ENCODE measurements around the gene ASCC3.
A peak's percentile ranks its signal among the peaks of the same experiment; 100 is the strongest.

The ASCC3 gene

GRCh38 chr6:100554228-100554627, 326.9 kb downstream of the ASCC3 start:
- Histone ChIP-seq H3K4me1 (ENCODE audit: control insufficient read depth, insufficient read depth, low read depth, low read length) (peaks cover 2% of the 10 kb centered on the region), H2BK120ac (ENCODE audit: low read depth, low read length) (no peak overlapping the region), H3K4me3 (ENCODE audit: insufficient read depth in 1 of 2, low read depth in 1 of 2, low read length in 2 of 2) (no peak overlapping the region), H3K9me3 (ENCODE audit: control insufficient read depth, low read length) (no peaks in the 10 kb centered on the region), H3K23ac (ENCODE audit: low read length in 2 of 2) (no peak overlapping the region), H3K79me1 (replicated peaks; ENCODE audit: low read length, poor library complexity, severe bottlenecking) (no peaks in the 10 kb centered on the region), H2BK15ac (ENCODE audit: low read depth, poor library complexity, severe bottlenecking) (no peak overlapping the region), H3K36me3 (ENCODE audit: control insufficient read depth in 1 of 2, insufficient read depth in 2 of 2, low read depth in 1 of 2, low read length in 2 of 2) (peaks cover 0 to 15% of the 10 kb centered on the region in 2 experiments), H2AK5ac (ENCODE audit: low read length, severe bottlenecking) (no peak overlapping the region), H3K18ac (ENCODE audit: low read depth in 1 of 2, low read length in 2 of 2) (no peak overlapping the region), H3K27ac (ENCODE audit: low read length, poor library complexity, severe bottlenecking) (peak overlapping the region; percentile 2), H2AFZ (ENCODE audit: low read depth, low read length) (no peak overlapping the region), H3K27me3 (ENCODE audit: control insufficient read depth in 1 of 2, insufficient read depth in 1 of 2, low read length in 2 of 2) (no peaks in the 10 kb centered on the region), H4K91ac (ENCODE audit: low read length) (no peak overlapping the region), H3K9ac (ENCODE audit: low read length) (no peak overlapping the region), H3K4ac (ENCODE audit: low read depth in 1 of 2, low read length in 2 of 2) (no peak overlapping the region), H4K8ac (ENCODE audit: low read length) (no peak overlapping the region), H2BK5ac (ENCODE audit: low read depth, low read length, poor library complexity, severe bottlenecking) (no peak overlapping the region), H3K4me2 (ENCODE audit: low read length, poor library complexity, severe bottlenecking) (no peak overlapping the region), H3K14ac (ENCODE audit: low read length in 2 of 2) (no peak overlapping the region), H2BK12ac (ENCODE audit: low read length in 2 of 2) (no peak overlapping the region)
- DNase-seq, result peak; percentile 18
- 49% methylated on average over 2 of the region's 5 CpGs for WGBS

GRCh38 chr6:100553243-100553642, 327.9 kb downstream of the ASCC3 start:
- no CpG with 5 or more reads among the region's 1 CpG for WGBS
- no peak overlapping the region for H2BK12ac ChIP-seq (ENCODE audit: low read length in 2 of 2)

GRCh38 chr6:100549406-100550167, 331.5 kb downstream of the ASCC3 start:
- no peak overlapping the region for H3K14ac ChIP-seq (ENCODE audit: low read length in 2 of 2)
- H2AFZ ChIP-seq (ENCODE audit: low read depth, low read length), result no peak overlapping the region
- H3K18ac ChIP-seq (ENCODE audit: low read depth in 1 of 2, low read length in 2 of 2), result no peak overlapping the region
- H4K8ac ChIP-seq (ENCODE audit: low read length), result no peak overlapping the region
- H2BK5ac ChIP-seq (ENCODE audit: low read depth, low read length, poor library complexity, severe bottlenecking), result no peak overlapping the region
- H2BK15ac ChIP-seq (ENCODE audit: low read depth, poor library complexity, severe bottlenecking), result no peak overlapping the region
- H3K4me1 ChIP-seq (ENCODE audit: control insufficient read depth, insufficient read depth, low read depth, low read length), result no peaks in the 10 kb centered on the region
- no peak overlapping the region for H4K91ac ChIP-seq (ENCODE audit: low read length)
- no peaks in the 10 kb centered on the region for H3K27me3 ChIP-seq (ENCODE audit: control insufficient read depth in 1 of 2, insufficient read depth in 1 of 2, low read length in 2 of 2)
- no peak overlapping the region for H3K23ac ChIP-seq (ENCODE audit: low read length in 2 of 2)
- DNase-seq, result peak; percentile 36
- H2BK12ac ChIP-seq (ENCODE audit: low read length in 2 of 2), result no peak overlapping the region
- no peak overlapping the region for H3K4me3 ChIP-seq (ENCODE audit: insufficient read depth in 1 of 2, low read depth in 1 of 2, low read length in 2 of 2)
- H3K79me1 ChIP-seq (replicated peaks; ENCODE audit: low read length, poor library complexity, severe bottlenecking), result peaks cover 2% of the 10 kb centered on the region
- H3K9ac ChIP-seq (ENCODE audit: low read length), result no peak overlapping the region
- no peak overlapping the region for H3K4me2 ChIP-seq (ENCODE audit: low read length, poor library complexity, severe bottlenecking)
- H3K36me3 ChIP-seq (ENCODE audit: control insufficient read depth in 1 of 2, insufficient read depth in 2 of 2, low read depth in 1 of 2, low read length in 2 of 2), result peaks cover 0 to 10% of the 10 kb centered on the region in 2 experiments
- no peak overlapping the region for H2AK5ac ChIP-seq (ENCODE audit: low read length, severe bottlenecking)
- H3K4ac ChIP-seq (ENCODE audit: low read depth in 1 of 2, low read length in 2 of 2), result no peak overlapping the region
- H3K9me3 ChIP-seq (ENCODE audit: control insufficient read depth, low read length), result no peaks in the 10 kb centered on the region
- WGBS, result 72% methylated on average over 1 of the region's 2 CpGs
- no peak overlapping the region for H2BK120ac ChIP-seq (ENCODE audit: low read depth, low read length)
- H3K27ac ChIP-seq (ENCODE audit: low read length, poor library complexity, severe bottlenecking), result no peak overlapping the region

More at GRCh38 chr6:100553243-100553642, 327.9 kb downstream of the ASCC3 start:
- Histone ChIP-seq H3K4me1 (ENCODE audit: control insufficient read depth, insufficient read depth, low read depth, low read length) (peaks cover 2% of the 10 kb centered on the region), H2BK15ac (ENCODE audit: low read depth, poor library complexity, severe bottlenecking) (no peak overlapping the region), H3K9me3 (ENCODE audit: control insufficient read depth, low read length) (no peaks in the 10 kb centered on the region), H3K36me3 (ENCODE audit: control insufficient read depth in 1 of 2, insufficient read depth in 2 of 2, low read depth in 1 of 2, low read length in 2 of 2) (peaks cover 0 to 15% of the 10 kb centered on the region in 2 experiments), H2AFZ (ENCODE audit: low read depth, low read length) (no peak overlapping the region), H2BK5ac (ENCODE audit: low read depth, low read length, poor library complexity, severe bottlenecking) (no peak overlapping the region), H3K23ac (ENCODE audit: low read length in 2 of 2) (no peak overlapping the region), H4K91ac (ENCODE audit: low read length) (no peak overlapping the region), H4K8ac (ENCODE audit: low read length) (no peak overlapping the region), H3K4me2 (ENCODE audit: low read length, poor library complexity, severe bottlenecking) (no peak overlapping the region), H3K9ac (ENCODE audit: low read length) (no peak overlapping the region), H3K4me3 (ENCODE audit: insufficient read depth in 1 of 2, low read depth in 1 of 2, low read length in 2 of 2) (no peak overlapping the region), H3K27me3 (ENCODE audit: control insufficient read depth in 1 of 2, insufficient read depth in 1 of 2, low read length in 2 of 2) (no peaks in the 10 kb centered on the region), H2AK5ac (ENCODE audit: low read length, severe bottlenecking) (no peak overlapping the region), H3K27ac (ENCODE audit: low read length, poor library complexity, severe bottlenecking) (no peak overlapping the region), H2BK120ac (ENCODE audit: low read depth, low read length) (no peak overlapping the region), H3K18ac (ENCODE audit: low read depth in 1 of 2, low read length in 2 of 2) (no peak overlapping the region), H3K14ac (ENCODE audit: low read length in 2 of 2) (no peak overlapping the region), H3K79me1 (replicated peaks; ENCODE audit: low read length, poor library complexity, severe bottlenecking) (no peaks in the 10 kb centered on the region), H3K4ac (ENCODE audit: low read depth in 1 of 2, low read length in 2 of 2) (no peak overlapping the region)
- DNase-seq, result peak; percentile 8

GRCh38 chr6:100538086-100538485, 343.0 kb downstream of the ASCC3 start:
- Histone ChIP-seq H3K27ac (ENCODE audit: low read length, poor library complexity, severe bottlenecking) (no peak overlapping the region), H3K18ac (ENCODE audit: low read depth in 1 of 2, low read length in 2 of 2) (no peak overlapping the region), H3K9ac (ENCODE audit: low read length) (no peak overlapping the region), H2AK5ac (ENCODE audit: low read length, severe bottlenecking) (no peak overlapping the region), H2AFZ (ENCODE audit: low read depth, low read length) (no peak overlapping the region), H3K4me3 (ENCODE audit: insufficient read depth in 1 of 2, low read depth in 1 of 2, low read length in 2 of 2) (no peak overlapping the region), H3K79me1 (replicated peaks; ENCODE audit: low read length, poor library complexity, severe bottlenecking) (peaks cover 9% of the 10 kb centered on the region), H3K4ac (ENCODE audit: low read depth in 1 of 2, low read length in 2 of 2) (no peak overlapping the region), H3K4me1 (ENCODE audit: control insufficient read depth, insufficient read depth, low read depth, low read length) (no peaks in the 10 kb centered on the region), H3K23ac (ENCODE audit: low read length in 2 of 2) (no peak overlapping the region), H3K14ac (ENCODE audit: low read length in 2 of 2) (no peak overlapping the region), H2BK12ac (ENCODE audit: low read length in 2 of 2) (no peak overlapping the region), H4K91ac (ENCODE audit: low read length) (no peak overlapping the region), H3K27me3 (ENCODE audit: control insufficient read depth in 1 of 2, insufficient read depth in 1 of 2, low read length in 2 of 2) (no peaks in the 10 kb centered on the region), H2BK5ac (ENCODE audit: low read depth, low read length, poor library complexity, severe bottlenecking) (no peak overlapping the region), H4K8ac (ENCODE audit: low read length) (no peak overlapping the region), H3K4me2 (ENCODE audit: low read length, poor library complexity, severe bottlenecking) (no peak overlapping the region), H3K9me3 (ENCODE audit: control insufficient read depth, low read length) (no peaks in the 10 kb centered on the region), H2BK15ac (ENCODE audit: low read depth, poor library complexity, severe bottlenecking) (no peak overlapping the region), H3K36me3 (ENCODE audit: control insufficient read depth in 1 of 2, insufficient read depth in 2 of 2, low read depth in 1 of 2, low read length in 2 of 2) (peaks cover 3 to 31% of the 10 kb centered on the region in 2 experiments), H2BK120ac (ENCODE audit: low read depth, low read length) (no peak overlapping the region)
- WGBS, result no CpG with 5 or more reads among the region's 1 CpG
- peak; percentile 50 for DNase-seq

Data from mesenchymal stem cell (in vitro differentiated cells and primary cell).